ENCODE measurements around the gene APIP. TPM values are rescaled to one million over a fixed set of nuclear protein-coding genes. Genes with fewer than 3 reads are reported as not detected.

APIP gene
- total and polyA plus RNA-seq, 10 of the 15 experiments (the other 5 are each of a cell fraction or from before 2014, with no cell fraction given), result 26.8 to 87.1 (median 52.8) TPM

DNA sequence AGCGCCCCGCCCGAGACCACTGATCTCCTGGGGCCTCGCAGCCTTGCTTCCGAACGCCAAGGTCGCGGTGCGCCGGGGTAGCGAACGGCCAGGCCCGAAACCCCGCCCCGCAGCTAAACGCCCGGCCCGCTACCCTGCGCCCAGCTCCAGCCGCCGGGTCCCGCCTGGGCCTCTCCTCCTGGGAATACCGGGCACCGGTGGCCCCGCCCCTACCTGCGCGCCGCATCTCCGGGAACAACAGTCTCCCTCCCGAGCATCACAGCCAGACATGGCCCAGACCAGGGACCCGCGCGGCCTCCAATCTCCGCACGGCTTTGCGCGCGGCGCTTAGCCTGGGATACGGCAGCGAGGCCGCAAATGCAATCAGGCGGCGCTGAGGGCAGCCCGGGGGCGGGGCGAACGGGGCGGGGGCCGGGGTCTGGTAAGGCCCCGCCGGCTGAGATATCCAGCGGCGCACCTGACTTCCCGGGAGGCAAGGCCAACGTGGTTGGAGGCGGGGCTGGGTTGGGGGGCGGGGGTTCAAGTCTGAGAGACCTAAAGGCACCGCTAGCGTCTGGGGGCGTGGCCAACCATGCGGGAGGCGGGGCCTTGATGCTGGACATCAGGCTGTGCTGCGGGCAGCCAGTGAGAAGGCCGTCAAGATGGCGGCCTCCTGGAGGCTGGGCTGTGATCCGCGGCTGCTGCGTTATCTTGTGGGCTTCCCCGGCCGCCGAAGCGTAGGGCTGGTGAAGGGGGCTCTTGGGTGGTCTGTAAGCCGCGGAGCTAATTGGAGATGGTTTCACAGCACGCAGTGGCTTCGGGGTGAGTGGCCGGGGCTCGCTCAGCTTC is at the start of gene APIP, which contains the start of gene PDHX (continued):
- peak; percentile 44; the same call in 1 of the 2 replicates for TF ChIP-seq PAX5 (IDR thresholded peaks at IDR 0.05; ENCODE audit: borderline replicate concordance, low read depth, low read length)
- no peak for TF ChIP-seq NFYB (IDR thresholded peaks at IDR 0.05; ENCODE audit: insufficient read depth, low read depth, low read length)
- TF ChIP-seq ESRRA (IDR thresholded peaks at IDR 0.05; ENCODE audit: low read length), result peak; percentile 21; the same call in 1 of the 2 replicates
- TF ChIP-seq, protein P1, sequence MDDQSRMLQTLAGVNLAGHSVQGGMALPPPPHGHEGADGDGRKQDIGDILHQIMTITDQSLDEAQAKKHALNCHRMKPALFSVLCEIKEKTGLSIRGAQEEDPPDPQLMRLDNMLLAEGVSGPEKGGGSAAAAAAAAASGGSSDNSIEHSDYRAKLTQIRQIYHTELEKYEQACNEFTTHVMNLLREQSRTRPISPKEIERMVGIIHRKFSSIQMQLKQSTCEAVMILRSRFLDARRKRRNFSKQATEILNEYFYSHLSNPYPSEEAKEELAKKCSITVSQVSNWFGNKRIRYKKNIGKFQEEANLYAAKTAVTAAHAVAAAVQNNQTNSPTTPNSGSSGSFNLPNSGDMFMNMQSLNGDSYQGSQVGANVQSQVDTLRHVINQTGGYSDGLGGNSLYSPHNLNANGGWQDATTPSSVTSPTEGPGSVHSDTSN (IDR thresholded peaks at IDR 0.05; ENCODE audit: insufficient replicate concordance, low read depth, low read length), result no peak
- TF ChIP-seq CBFB (IDR thresholded peaks at IDR 0.05; ENCODE audit: low read depth), result peak; percentile 79; the same call in 1 of the 2 replicates
- TF ChIP-seq BCL11A (IDR thresholded peaks at IDR 0.05; ENCODE audit: low read depth, low read length), result no peak
- TF ChIP-seq JUNB (IDR thresholded peaks at IDR 0.05), result no peak
- TF ChIP-seq ZNF274 (IDR thresholded peaks at IDR 0.05; ENCODE audit: insufficient read depth, insufficient read length), result no peak
- no peak for TF ChIP-seq YBX1 (IDR thresholded peaks at IDR 0.05)
- TF ChIP-seq, protein P2, sequence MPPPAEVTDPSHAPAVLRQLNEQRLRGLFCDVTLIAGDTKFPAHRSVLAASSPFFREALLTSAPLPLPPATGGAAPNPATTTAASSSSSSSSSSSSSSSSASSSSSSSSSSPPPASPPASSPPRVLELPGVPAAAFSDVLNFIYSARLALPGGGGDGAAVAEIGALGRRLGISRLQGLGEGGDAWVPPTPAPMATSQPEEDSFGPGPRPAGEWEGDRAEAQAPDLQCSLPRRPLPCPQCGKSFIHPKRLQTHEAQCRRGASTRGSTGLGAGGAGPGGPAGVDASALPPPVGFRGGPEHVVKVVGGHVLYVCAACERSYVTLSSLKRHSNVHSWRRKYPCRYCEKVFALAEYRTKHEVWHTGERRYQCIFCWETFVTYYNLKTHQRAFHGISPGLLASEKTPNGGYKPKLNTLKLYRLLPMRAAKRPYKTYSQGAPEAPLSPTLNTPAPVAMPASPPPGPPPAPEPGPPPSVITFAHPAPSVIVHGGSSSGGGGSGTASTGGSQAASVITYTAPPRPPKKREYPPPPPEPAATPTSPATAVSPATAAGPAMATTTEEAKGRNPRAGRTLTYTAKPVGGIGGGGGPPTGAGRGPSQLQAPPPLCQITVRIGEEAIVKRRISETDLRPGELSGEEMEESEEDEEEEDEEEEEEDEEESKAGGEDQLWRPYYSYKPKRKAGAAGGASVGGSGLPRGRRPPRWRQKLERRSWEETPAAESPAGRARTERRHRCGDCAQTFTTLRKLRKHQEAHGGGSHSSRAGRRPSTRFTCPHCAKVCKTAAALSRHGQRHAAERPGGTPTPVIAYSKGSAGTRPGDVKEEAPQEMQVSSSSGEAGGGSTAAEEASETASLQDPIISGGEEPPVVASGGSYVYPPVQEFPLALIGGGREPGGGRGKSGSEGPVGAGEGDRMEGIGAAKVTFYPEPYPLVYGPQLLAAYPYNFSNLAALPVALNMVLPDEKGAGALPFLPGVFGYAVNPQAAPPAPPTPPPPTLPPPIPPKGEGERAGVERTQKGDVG (CRISPR knock-in tag; IDR thresholded peaks at IDR 0.05), result no peak
- 0 out of 2 replicates have a peak, but pooled peaks have one; percentile 25 for TF ChIP-seq SMAD5 (IDR thresholded peaks at IDR 0.05; ENCODE audit: low read depth)
- TF ChIP-seq CREB1 (IDR thresholded peaks at IDR 0.05; ENCODE audit: low read depth), result peak; percentile 52
- TF ChIP-seq, protein P3, sequence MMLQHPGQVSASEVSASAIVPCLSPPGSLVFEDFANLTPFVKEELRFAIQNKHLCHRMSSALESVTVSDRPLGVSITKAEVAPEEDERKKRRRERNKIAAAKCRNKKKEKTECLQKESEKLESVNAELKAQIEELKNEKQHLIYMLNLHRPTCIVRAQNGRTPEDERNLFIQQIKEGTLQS (IDR thresholded peaks at IDR 0.05; ENCODE audit: borderline replicate concordance, extremely low read depth, low read depth, low read length), result no peak
- TF ChIP-seq, protein P4, sequence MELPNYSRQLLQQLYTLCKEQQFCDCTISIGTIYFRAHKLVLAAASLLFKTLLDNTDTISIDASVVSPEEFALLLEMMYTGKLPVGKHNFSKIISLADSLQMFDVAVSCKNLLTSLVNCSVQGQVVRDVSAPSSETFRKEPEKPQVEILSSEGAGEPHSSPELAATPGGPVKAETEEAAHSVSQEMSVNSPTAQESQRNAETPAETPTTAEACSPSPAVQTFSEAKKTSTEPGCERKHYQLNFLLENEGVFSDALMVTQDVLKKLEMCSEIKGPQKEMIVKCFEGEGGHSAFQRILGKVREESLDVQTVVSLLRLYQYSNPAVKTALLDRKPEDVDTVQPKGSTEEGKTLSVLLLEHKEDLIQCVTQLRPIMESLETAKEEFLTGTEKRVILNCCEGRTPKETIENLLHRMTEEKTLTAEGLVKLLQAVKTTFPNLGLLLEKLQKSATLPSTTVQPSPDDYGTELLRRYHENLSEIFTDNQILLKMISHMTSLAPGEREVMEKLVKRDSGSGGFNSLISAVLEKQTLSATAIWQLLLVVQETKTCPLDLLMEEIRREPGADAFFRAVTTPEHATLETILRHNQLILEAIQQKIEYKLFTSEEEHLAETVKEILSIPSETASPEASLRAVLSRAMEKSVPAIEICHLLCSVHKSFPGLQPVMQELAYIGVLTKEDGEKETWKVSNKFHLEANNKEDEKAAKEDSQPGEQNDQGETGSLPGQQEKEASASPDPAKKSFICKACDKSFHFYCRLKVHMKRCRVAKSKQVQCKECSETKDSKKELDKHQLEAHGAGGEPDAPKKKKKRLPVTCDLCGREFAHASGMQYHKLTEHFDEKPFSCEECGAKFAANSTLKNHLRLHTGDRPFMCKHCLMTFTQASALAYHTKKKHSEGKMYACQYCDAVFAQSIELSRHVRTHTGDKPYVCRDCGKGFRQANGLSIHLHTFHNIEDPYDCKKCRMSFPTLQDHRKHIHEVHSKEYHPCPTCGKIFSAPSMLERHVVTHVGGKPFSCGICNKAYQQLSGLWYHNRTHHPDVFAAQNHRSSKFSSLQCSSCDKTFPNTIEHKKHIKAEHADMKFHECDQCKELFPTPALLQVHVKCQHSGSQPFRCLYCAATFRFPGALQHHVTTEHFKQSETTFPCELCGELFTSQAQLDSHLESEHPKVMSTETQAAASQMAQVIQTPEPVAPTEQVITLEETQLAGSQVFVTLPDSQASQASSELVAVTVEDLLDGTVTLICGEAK (IDR thresholded peaks at IDR 0.05; ENCODE audit: borderline replicate concordance), result no peak
- TF ChIP-seq, protein P5, sequence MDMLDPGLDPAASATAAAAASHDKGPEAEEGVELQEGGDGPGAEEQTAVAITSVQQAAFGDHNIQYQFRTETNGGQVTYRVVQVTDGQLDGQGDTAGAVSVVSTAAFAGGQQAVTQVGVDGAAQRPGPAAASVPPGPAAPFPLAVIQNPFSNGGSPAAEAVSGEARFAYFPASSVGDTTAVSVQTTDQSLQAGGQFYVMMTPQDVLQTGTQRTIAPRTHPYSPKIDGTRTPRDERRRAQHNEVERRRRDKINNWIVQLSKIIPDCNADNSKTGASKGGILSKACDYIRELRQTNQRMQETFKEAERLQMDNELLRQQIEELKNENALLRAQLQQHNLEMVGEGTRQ (IDR thresholded peaks at IDR 0.05; ENCODE audit: borderline replicate concordance, low read depth, low read length), result no peak; the same call in 1 of the 2 replicates
- TF ChIP-seq NFIC (IDR thresholded peaks at IDR 0.05; ENCODE audit: low read depth, low read length), result no peak
